NCI-H146 treated with DMSO at 0.1 percent for 48 hours (cell line): ENCODE results near the gene SLC38A3.

Source experiments
- DNase-seq: peaks from one replicate; lab custom pipeline; 2025; ENCODE audit not compliant: unreplicated experiment; lab: John Stamatoyannopoulos, UW

SLC38A3 gene

GRCh38 chr3:50204804-50205412, at the start of gene SLC38A3:
SLC38A3 (plus strand) TSS chr3:50205271; CDS start chr3:50214200, 8,929 bp downstream.
- DNase-seq = no peak

DNA sequence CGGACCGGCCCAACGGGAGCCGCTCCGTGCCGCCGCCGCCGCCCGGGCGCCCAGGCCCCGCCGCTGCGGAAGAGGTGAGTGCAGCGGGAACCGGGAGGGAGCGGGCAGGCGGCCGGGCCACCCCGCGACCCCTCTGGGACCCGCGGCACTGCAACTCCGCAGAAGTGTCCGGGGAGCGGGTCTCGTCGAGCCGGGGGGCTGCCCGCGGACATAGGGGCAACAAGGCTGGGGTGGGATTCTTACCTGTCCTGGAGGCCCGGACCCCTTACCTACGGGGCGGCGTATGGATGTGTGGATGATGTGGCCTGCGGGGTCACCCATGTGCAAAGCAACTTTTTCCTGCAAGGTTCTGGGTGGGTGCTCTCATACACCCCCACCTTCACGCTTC, 49.6 kb upstream of the SLC38A3 start:
- DNase-seq = no peak

GRCh38 chr3:50155891-50156290, 49.2 kb upstream of the SLC38A3 start:
- DNase-seq = no peak

DNA sequence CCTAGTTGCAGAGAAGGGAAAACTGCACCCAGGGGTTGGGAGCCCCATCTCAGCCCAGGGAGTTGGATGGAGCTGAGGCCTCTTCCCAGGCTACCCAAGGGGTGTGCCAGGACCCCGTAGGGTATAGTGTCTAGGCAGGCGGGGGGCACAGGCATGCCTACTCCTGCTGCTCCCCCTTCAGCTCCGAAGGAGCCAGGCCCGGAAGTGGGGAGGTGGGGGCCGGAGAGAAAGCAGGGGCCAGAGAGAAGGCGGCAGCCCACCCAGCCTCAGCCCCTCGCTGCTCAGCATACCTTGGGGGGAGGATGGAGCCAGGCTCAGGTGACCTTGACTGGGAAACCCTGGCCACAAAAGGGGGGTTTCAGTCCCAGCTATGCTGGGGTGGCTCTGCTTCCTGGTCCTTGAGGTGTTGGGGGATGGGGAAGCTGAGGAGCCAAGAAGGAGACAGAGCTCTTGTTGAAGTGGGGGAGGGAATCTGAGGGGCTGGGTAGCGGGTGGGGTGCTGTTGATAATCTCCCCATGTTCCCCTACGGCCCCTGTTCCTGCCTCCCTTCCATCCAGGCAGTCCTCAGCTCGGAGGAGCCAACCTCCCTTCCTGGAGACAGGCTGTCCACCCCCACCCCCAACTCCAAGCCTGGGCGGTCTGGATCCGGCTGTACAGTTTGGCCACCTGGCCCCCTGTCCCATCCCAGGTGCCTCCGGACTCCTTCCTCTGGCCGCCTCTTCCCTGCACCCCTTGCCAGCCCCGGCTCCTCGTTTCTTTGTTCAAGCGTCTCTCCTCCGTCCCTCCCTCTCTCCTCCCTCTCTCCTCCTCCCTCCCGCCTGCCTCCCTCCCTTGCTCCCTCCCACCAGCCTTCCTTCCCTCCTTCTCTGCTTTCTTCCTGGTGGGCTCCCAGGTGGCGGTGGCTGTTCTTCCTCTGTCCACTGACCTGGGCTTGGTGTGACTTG, 48.2 kb upstream of the SLC38A3 start:
- DNase-seq = no peak

- no peak for DNase-seq
Measured at GRCh38 chr3:50157827-50158529, 47.1 kb upstream of the SLC38A3 start.

DNA sequence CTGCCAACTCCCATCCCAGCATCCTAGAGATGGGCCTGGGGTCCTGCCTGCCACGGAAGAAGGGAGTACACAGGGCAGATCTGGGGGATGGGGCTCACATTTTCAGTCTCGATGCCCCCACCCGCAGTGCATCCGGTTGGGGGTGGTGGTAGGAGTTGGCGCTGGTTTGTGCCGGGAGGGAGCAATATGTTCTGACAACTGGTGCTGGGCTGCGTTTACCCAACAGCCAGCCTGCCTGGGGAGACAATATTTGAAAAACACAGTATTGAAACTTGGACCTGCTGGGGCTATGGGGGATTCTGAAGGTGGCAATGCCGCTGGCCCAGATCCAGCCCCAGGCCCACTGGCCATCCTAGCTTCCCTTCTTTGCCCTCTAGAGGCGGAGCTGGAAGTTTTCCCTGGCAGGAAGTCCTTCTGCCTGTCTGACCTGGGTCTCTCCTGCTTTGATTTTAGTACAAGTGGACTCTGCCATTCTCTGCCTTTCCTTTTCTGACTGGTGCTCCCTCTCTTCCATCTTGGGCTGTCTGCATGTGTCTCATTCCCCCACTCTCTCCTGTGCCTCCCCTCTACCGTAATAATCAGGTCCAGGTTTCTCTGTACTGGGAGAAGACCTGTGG, 46.4 kb upstream of the SLC38A3 start:
- DNase-seq = no peak

- DNase-seq = no peak
Measured at GRCh38 chr3:50160561-50160983, 44.5 kb upstream of the SLC38A3 start.

DNA sequence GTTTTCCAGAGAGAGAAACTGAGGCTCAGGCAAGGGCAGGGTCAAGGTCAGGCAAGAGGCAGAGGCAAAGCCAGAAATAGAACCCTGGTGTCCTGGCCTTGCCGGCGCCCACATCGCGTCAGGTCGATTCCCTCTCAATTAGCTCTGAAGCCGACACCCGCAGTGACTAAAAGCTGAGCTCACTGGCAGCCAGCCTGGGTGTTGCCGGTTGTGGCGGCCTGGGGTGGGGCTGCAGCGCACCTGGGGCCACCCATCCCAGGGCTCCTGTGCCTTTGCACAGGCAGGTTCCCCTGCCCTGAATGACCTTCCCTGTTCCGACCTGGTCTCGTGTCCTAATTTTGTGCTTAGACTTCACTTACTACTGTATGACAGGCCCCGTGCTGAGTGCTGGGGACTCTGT, 43.8 kb upstream of the SLC38A3 start:
- no peak for DNase-seq

GRCh38 chr3:50162034-50162883, 42.8 kb upstream of the SLC38A3 start:
- DNase-seq = no peak

DNA sequence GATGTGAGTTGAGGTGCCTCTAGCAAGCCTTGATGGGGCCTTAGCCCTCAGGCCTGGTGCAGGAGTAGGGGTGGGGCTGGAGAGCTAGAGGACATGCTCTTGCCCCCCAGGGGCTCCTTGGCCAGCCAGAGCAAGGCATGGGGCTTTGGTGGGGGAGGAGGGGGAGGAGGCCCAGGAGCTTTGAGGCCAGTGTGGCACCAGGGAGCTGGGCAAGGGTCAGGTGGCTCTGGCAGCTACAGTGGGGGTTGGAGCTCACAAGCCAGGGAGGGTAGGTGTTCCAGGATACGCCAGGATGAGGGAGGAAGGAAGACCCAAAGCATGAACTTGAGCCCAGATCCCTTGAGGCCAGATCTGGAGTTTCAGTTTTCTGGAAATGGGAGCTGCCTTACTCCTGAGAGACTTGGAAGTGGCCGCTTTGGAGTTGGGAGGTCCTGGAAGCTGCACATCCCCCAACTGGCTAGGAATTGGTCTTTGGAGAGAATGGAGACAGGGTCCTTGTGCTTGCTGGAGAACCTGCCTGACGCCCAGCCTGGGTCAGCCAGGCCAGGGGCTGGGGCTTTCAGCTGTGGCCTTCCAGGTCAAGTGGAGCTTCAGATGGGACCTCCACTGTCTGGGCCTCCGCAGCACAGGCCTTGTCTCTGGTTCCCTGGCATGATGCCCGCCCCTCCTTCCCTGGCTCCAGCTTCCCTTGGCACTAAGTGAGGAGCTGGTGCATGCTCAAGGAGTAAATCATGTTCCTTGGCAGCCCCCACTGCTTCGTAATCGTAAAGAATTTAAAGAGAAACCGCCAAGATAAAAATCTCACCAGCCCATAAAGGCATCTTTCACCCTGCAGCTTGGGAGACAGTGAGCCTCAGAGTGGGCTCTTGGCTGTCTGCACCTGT, 41.3 kb upstream of the SLC38A3 start:
- no peak for DNase-seq

GRCh38 chr3:50164481-50164880, 40.6 kb upstream of the SLC38A3 start:
- no peak for DNase-seq

DNA sequence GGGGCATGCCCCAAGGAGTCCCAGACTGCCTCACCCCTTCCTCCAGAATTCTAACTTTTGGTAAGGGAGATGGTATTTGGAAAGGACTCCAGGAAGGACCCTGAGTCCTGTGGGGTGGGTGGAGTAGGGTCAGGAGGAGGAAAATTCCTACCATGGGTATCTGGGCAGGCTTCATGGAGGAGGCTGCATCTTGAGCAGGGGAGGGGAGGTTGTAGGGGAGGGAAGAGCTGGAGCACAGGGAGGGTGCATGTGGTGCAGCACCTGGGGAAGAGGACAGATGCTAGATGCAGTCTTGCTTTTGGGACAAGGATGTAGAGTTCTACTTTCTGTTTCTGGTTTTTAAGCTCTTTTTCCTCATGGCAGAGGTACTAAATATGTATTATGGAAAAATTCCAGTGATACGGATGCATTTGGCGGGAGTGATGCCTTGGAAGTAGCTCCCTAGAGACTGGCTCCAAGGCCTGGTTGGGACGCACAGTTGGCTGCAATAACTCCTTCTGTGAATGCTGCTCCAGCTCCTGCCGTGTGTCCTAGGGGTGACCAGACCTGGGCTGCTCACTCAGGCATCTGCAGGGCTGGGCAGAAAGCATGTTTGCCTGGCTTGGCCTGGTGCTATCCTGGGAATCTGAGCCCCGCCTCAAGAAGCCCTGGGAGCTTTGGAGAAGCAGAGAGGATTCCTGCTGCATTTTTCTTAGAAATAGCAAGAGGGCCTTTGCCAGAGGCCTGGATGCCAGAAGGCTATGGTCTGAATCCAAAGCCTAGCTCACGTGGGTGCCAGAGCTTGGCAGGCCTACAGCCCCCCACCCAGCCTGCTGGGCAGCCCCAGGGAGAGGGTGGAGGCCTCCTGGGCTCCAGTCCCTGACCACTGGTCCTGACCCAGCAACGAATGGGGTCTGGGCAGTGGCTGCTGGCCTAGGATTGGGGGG, 39.8 kb upstream of the SLC38A3 start:
- DNase-seq = no peak

DNA sequence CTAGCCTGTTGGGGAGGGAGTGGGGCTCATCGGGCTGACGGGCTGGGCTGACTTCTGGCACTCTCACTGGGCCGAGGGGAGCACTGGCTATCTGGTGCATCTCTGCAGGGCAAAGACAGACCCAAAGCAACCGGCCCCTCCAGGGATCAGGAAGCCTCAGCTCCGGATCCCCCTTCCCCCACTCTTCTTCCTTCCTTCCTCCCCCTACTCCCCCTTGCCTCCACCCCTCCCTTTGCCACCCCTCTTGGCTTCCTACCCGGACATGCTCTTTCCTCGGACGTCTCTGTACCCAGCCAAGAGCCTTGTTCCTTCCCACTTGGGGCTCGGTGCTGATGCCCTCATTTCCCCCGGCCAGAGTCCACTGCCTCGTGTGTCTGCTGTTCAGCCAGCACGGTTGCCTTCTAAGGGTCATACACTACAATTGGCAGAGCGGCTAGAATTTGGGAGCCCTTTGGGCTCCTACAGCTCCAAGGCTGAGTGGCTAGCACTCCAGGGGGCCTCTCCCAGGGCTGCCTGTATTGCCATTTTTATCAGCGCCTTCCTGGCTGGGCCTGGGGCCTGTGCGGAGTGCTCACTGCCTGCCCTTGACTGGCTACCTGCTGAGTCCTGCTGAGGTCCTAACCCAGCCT, 39.0 kb upstream of the SLC38A3 start:
- DNase-seq = no peak

GRCh38 chr3:50166620-50167019, 38.5 kb upstream of the SLC38A3 start:
- DNase-seq = no peak

- DNase-seq = no peak
Measured at GRCh38 chr3:50167069-50167840, 37.8 kb upstream of the SLC38A3 start.

- no peak for DNase-seq
Measured at GRCh38 chr3:50167841-50168209, 37.2 kb upstream of the SLC38A3 start.

DNA sequence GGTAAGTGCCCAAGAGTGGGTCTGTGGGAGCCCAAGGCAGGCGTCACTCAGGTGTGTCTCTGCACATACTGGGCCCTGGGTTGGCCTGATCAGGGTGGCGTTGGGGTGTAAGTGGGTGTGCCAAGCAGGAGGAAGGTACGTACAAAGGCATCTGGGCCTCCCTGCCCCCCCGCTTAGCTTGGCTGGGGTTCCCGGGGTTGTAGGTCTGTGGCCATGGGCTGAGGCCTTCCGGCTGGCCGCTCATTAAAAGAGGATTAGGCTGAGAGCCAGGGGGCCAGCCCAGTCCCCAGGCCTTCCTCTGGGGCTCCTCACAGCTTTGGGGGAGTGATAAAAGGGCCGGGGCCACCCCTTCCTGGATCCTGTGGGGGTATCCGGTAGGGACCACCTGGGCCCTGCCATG, 36.7 kb upstream of the SLC38A3 start:
- DNase-seq = no peak
